ENCODE results near the gene PDZD11.

Gene PDZD11

DNA sequence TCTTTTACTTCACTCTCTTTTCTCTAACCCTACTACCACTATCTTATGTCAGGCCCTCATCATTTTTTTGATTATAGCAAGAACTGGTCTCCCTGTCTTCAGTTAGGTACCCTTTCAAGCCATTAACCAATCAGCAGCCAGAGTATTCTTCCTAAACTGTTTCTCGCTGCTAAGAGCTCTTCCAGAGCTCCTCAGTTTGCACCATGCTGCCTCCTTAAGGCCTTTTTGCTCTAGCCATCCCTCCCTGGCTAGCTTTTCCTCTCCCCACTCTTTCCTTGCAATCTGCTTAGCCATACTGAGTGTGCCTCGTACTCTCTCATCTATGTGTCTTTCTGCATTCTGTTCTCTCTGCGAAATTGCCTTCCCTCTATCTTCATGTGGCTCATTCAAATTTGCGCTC is 33.1 kb upstream of the PDZD11 start:
- TF ChIP-seq, protein P1, sequence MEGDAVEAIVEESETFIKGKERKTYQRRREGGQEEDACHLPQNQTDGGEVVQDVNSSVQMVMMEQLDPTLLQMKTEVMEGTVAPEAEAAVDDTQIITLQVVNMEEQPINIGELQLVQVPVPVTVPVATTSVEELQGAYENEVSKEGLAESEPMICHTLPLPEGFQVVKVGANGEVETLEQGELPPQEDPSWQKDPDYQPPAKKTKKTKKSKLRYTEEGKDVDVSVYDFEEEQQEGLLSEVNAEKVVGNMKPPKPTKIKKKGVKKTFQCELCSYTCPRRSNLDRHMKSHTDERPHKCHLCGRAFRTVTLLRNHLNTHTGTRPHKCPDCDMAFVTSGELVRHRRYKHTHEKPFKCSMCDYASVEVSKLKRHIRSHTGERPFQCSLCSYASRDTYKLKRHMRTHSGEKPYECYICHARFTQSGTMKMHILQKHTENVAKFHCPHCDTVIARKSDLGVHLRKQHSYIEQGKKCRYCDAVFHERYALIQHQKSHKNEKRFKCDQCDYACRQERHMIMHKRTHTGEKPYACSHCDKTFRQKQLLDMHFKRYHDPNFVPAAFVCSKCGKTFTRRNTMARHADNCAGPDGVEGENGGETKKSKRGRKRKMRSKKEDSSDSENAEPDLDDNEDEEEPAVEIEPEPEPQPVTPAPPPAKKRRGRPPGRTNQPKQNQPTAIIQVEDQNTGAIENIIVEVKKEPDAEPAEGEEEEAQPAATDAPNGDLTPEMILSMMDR (IDR thresholded peaks at IDR 0.05; ENCODE audit: low read depth, low read length, missing control alignments): no peak
- DNase-seq (ENCODE audit: low read depth): no peak
- in situ Hi-C loops (cut with HindIII; ENCODE audit: low sequenced_read_pairs): no loop called here

DNA sequence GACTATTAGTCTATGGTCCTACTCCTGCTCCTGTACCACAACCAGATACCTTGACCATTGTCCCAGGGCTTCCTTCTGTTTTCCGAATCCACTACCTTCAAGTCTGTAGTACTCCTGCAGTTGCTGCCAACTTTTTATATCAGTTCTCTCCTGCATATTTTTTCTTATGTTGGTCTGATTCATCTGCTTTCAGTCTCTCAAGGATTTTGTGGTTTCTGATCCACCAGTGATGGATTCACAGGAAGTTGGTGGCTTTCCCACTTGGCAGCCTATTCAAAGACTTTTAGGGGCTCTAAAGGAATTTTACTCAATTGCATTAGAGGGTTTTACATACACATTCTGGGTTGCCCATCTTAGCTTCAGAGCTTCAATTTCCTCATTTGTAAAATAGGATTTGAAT is 23.8 kb upstream of the PDZD11 start:
- H3K4me3 ChIP-seq (ENCODE audit: low read depth, low read length): no peak overlapping the region

More for the DNA sequence above, 33.1 kb upstream of the PDZD11 start:
- H3K4me3 ChIP-seq (ENCODE audit: low read depth, low read length): no peak overlapping the region

DNA sequence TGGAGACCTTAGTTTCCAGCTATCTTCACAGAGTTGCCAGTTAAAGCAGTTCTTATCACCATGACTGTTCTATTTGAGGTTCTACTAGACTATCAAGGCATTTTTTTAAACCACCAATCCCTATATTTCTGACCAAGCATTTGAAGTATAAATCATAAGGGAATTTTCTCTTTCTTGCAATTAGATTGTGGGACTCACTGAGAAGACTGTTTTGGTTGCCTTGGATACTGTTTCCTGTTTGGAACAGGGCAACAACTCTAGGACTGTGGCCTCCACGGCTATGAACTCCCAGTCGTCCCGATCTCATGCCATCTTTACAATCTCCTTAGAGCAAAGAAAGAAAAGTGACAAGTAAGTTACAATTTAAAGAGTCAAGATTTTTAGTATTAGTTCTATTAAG is 12.0 kb upstream of the PDZD11 start:
- TF ChIP-seq, protein P1 (IDR thresholded peaks at IDR 0.05; ENCODE audit: low read depth, low read length, missing control alignments): no peak
- peak; percentile 5 for DNase-seq (ENCODE audit: low read depth)
- H3K4me3 ChIP-seq (ENCODE audit: low read depth, low read length): no peak overlapping the region
- in situ Hi-C loops (cut with HindIII; ENCODE audit: low sequenced_read_pairs): no loop called here

More for the DNA sequence above, 23.8 kb upstream of the PDZD11 start:
- in situ Hi-C loops (cut with HindIII; ENCODE audit: low sequenced_read_pairs): no loop called here
- peak; percentile 56 for DNase-seq (ENCODE audit: low read depth)
- TF ChIP-seq, protein P1 (IDR thresholded peaks at IDR 0.05; ENCODE audit: low read depth, low read length, missing control alignments): no peak

DNA sequence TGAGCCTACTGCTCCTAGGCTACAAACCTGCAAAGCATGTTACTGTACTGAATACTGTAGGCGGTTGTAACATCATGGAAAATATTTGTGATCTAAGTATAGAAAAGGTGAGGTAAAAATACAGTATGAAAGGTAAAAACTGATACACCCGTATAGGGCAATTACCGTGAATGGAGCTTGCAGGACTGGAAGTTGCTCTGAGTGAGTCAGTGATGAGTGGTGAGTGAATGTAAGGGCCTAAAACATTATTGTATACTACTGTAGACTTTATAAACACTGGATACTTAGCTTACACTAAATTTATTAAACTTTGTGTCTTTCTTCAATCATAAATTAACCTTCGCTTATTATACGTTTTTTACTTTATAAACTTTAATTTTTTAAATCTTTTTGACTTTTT is 3.9 kb upstream of the PDZD11 start:
- in situ Hi-C loops (cut with HindIII; ENCODE audit: low sequenced_read_pairs): no loop called here
- DNase-seq (ENCODE audit: low read depth): no peak
- TF ChIP-seq, protein P1 (IDR thresholded peaks at IDR 0.05; ENCODE audit: low read depth, low read length, missing control alignments): no peak
- no peak overlapping the region for H3K4me3 ChIP-seq (ENCODE audit: low read depth, low read length)

DNA sequence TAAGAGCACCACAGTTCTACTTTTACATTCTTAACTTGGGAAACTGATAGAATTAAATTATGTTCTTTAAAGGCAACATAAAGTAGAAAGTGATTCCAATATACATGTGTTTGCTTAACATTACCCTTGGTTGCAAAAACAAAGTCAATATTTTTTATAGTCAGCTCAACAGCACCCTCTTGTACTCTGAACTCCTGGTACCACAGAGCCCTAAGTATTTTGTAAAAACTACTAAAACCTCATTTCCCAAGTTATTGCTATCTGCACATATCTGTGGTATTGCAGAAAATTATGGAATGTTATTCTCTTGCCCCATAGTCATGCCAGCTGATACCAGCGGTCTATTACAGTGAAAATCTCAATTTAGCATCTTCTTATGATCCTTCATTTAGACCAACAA is 3.1 kb upstream of the PDZD11 start:
- in situ Hi-C loops (cut with HindIII; ENCODE audit: low sequenced_read_pairs): no loop called here
- no peak for DNase-seq (ENCODE audit: low read depth)
- H3K4me3 ChIP-seq (ENCODE audit: low read depth, low read length): no peak overlapping the region
- TF ChIP-seq, protein P1 (IDR thresholded peaks at IDR 0.05; ENCODE audit: low read depth, low read length, missing control alignments): no peak

DNA sequence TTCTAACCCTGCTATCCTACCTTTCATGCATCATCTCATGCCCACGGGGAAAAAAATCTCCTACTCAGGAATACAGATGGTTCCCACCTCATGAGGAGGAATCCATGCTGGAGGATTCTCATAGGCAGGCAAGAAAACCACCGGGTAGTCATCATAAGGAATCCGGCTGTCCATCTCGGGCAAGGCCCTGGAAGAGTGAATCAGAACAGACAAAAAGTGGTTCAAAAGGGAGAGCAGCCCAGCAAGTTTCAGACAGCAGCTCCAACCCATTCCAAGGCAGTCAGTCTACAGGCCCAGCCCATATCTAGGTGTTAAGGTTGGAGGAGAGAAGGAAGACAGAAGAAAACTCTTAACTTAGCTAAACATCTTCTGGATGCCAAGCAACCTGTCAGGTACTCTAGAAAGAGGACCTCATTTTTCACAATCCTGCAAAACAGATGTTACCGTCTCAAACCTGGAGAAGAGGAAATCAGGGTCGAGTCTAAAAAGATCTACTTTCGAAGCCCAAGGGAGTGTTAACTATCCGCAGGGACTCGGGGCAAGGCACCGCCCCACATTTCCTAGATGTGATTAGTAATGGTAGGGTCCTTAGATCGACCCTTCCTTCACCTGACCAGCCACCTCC is 447 bp downstream of the PDZD11 start:
- H3K4me3 ChIP-seq (ENCODE audit: low read depth, low read length): peak overlapping the region; percentile 60
- TF ChIP-seq, protein P1 (IDR thresholded peaks at IDR 0.05; ENCODE audit: low read depth, low read length, missing control alignments): no peak
- in situ Hi-C loops (cut with HindIII; ENCODE audit: low sequenced_read_pairs): no loop called here
- DNase-seq (ENCODE audit: low read depth): no peak
